ENCODE results near the gene AIFM3. TPM values are rescaled to one million over a fixed set of nuclear protein-coding genes. Genes with fewer than 3 reads are reported as not detected.

AIFM3 gene
- total and polyA plus RNA-seq, 2 of the 13 experiments (the other 11 are each of a cell fraction or from before 2014, with no cell fraction given), result 9.0 to 15.3 TPM

- no peak for TF ChIP-seq AKNA (CRISPR knock-in tag; IDR thresholded peaks at IDR 0.05; ENCODE audit: borderline replicate concordance)
- 0 out of 2 replicates have a peak, but pooled peaks have one; percentile 24 for TF ChIP-seq TFDP2 (CRISPR knock-in tag; IDR thresholded peaks at IDR 0.05)
- TF ChIP-seq ZHX1 (CRISPR knock-in tag; IDR thresholded peaks at IDR 0.05; ENCODE audit: low read depth), result no peak; the same call in 1 of the 2 replicates
- TF ChIP-seq ZUFSP (CRISPR knock-in tag; IDR thresholded peaks at IDR 0.05; ENCODE audit: borderline replicate concordance), result no peak
- TF ChIP-seq FOXC1 (CRISPR knock-in tag; IDR thresholded peaks at IDR 0.05; ENCODE audit: borderline replicate concordance), result no peak
- no peak for TF ChIP-seq SETDB1 (CRISPR knock-in tag; IDR thresholded peaks at IDR 0.05; ENCODE audit: borderline replicate concordance)
- TF ChIP-seq POGZ (CRISPR knock-in tag; IDR thresholded peaks at IDR 0.05), result no peak
- no peak for TF ChIP-seq ZNF563 (CRISPR knock-in tag; IDR thresholded peaks at IDR 0.05)
- no peak for TF ChIP-seq HNRNPK (IDR thresholded peaks at IDR 0.05; ENCODE audit: low read depth, low read length, poor library complexity, severe bottlenecking)
- no peak for TF ChIP-seq ZNF781 (CRISPR knock-in tag; IDR thresholded peaks at IDR 0.05; ENCODE audit: borderline replicate concordance, not compliant biosample characterization)
- no peak for TF ChIP-seq MXD1 (CRISPR knock-in tag; IDR thresholded peaks at IDR 0.05)
- TF ChIP-seq EP300 (IDR thresholded peaks at IDR 0.05; ENCODE audit: low read depth in 2 of 2, low read length in 2 of 2), result peak in 1 of 2 experiments; percentile 58; a peak in 1 of 4 replicates
- TF ChIP-seq EP300 (CRISPR knock-in tag; IDR thresholded peaks at IDR 0.05; ENCODE audit: borderline replicate concordance), result peak; percentile 61; the same call in 1 of the 2 replicates
- TF ChIP-seq HOXA9 (CRISPR knock-in tag; IDR thresholded peaks at IDR 0.05; ENCODE audit: borderline replicate concordance), result no peak
- no peak for TF ChIP-seq TAF15 (IDR thresholded peaks at IDR 0.05; ENCODE audit: low read depth, low read length, poor library complexity, severe bottlenecking)
- no peak for TF ChIP-seq DDIT3 (CRISPR knock-in tag; IDR thresholded peaks at IDR 0.05)
These were observed 17.3 kb upstream of the AIFM3 start (continued) for GRCh38 chr22:20949698-20950183.
